Measurements from ENCODE around the gene ADM5.

Gene ADM5

GRCh38 chr19:49680421-49681351, 8.7 kb upstream of the ADM5 start:
- peak; percentile 90 to 98 (median 95) for DNase-seq

DNA sequence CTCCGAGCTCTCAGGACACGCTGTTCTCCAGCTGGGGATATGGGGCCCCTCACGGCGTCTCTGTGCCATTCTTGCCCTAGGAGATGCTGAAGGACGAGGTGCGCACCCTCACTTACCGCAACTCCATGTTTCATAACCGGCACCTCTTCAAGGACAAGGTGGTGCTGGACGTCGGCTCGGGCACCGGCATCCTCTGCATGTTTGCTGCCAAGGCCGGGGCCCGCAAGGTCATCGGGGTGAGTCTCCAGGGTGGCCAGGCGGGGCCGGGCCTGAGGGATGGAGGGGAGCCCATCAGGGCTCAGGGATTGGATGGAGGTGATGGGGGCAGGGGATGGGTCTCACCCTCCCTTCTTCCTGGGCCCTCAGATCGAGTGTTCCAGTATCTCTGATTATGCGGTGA, 7.6 kb upstream of the ADM5 start:
- DNase-seq = no peak

- DNase-seq = no peak
Observed at GRCh38 chr19:49682274-49682673, 7.1 kb upstream of the ADM5 start.

- no peak for DNase-seq
Observed at GRCh38 chr19:49683814-49684250, 5.6 kb upstream of the ADM5 start.

DNA sequence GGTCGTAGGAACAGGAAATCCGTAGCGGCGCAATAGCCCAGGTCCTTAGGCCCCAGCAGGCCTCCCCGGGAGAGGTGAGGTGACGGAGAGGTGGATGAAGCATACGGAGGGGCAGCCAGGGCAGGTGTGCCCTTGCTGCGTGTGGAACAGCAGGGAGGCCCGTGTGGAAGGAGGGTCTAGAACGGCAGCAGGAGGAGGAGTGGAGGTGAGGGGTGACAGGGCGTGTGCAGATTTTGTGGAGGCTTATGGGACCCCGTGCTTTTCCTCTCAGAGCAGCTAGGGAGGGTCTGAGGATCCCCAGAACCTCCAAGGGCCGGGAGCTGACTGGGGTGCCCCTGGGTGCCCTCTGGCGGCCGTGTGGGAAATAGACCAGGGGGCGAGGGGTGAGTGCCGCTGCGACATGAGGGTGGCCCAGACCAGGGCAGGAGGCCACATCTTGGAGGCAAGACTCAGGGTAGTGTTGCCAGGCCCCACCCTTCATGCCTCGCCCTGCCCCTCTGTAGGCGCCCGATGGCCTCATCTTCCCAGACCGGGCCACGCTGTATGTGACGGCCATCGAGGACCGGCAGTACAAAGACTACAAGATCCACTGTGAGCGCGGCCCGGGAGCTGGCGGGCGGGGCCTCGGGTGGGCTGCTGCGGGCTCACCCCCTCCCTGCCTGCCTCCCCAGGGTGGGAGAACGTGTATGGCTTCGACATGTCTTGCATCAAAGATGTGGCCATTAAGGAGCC, 5.0 kb upstream of the ADM5 start:
- peak in 2 of 4 experiments; percentile 36 to 46 for DNase-seq

- DNase-seq = no peak
Observed at GRCh38 chr19:49684983-49685553, 4.3 kb upstream of the ADM5 start.

GRCh38 chr19:49685845-49686332, 3.5 kb upstream of the ADM5 start:
- DNase-seq = no peak

DNA sequence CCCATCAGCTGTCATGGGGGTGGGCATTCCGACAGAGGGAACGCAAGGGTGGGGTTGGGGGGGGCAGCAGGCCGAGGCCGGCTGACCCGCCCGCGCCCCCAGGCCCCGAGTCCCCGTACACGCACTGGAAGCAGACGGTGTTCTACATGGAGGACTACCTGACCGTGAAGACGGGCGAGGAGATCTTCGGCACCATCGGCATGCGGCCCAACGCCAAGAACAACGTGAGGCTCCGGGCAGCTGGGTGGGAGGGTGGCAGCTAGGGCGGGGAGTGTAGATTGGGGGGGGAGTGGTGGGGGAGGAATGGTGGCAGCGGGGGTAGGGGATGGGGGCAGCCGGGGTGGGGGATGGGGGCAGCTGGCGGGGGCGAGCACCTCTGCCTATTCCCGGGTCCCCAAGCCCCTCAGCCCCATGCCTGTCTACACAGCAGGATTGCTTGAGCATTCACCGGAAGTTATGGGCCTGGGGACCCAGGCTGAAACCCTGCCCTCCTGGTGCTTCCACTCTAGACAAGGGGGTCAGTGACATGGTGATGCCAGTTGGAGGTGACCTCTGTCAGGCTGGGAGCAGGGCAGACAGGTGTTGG, 2.8 kb upstream of the ADM5 start:
- no peak for DNase-seq

- no peak for DNase-seq
Observed at GRCh38 chr19:49687150-49687549, 2.2 kb upstream of the ADM5 start.

DNA sequence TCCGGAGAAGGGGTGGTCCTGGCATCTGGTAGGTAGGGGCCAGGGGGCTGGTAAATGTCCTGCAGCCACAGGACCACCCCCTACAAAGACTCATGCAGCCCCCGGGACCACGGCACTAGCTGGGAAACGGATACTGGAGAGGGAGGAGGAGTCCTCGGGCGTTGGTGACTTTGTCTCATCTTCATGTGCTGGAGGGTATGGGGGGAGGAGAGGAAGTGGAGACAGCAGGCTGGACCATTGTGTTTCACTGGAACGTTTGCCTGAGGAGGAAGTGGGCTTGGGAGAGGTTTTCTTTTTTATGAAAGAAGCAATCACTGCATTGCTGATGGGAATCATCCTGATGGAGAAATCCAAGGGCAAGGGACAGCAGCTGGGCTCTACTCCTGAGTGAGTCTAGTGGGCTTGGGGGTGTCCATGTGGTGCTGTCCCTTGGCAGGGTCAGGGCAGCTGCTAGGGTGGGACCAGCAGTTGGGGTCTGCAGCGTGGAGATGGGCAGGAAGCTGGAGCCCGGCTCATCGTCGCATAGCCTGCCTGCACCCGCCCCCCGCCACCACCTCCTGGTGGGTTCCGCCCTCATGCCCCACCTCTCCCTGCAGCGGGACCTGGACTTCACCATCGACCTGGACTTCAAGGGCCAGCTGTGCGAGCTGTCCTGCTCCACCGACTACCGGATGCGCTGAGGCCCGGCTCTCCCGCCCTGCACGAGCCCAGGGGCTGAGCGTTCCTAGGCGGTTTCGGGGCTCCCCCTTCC, 1.7 kb upstream of the ADM5 start:
- DNase-seq = peak; percentile 41 to 73 (median 62)

DNA sequence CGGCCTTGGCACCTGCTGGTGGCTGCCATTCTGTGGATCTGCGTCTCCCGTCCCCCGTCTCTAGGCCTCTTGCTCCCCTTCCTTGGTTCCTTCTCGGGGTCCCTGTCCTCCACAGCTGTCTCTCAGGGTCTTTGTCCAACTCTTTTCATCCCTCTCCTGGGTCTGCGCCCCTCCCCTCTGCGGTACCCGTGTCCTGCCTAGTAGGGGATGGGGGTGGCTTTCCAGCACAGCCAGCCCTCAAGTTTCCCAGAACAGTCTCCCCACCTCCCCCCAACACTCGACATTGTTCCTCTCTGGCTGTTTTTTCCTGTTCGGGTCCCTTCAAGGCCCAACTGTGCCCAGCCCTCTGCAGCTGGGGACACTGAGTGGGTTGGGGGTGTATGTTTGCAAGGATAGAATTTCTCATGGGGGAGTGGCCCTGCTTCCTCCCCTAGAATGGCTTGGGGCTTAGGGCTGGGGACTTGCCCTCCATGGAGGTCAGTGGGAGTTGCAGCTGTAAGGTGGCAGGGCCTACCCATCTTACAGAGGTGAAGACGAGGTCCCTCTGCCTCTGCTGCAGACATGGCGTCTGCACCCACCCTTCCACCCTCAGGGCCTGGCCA, 762 bp upstream of the ADM5 start:
- DNase-seq = no peak

DNA sequence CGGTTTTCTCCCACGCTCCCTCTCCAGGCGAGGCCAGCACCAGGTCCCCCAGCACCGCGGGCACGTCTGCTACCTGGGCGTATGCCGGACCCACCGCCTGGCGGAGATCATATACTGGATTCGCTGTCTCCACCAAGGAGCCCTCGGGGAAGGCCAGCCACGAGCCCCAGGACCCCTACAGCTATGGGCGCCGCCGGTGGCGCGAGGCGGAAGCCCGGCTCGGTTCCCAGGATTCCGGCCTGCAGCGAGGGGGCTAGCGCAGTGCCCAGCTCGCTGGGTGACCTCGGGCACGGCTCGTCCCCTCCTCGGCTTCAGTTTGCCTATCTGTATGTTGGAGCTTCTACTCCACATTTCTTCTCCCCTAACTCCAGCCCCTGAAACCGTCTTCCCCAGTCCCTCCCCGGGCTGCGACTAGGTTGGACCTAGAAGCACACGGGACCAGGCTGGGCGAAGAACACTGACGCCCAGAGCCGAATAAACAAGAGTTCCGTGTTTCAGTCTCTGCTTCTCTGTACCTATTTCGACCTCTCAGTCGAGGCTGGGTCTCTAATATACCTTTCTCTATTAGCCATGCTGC, 773 bp downstream of the ADM5 start:
- DNase-seq = no peak

- DNase-seq = peak in 2 of 4 experiments; percentile 25 to 30
Observed at GRCh38 chr19:49690656-49691242, 1.4 kb downstream of the ADM5 start, which contains the start of gene CPT1C. CPT1C (plus strand) TSS chr19:49691116; CDS start chr19:49692253, 1,137 bp downstream.

- peak in 3 of 4 experiments; percentile 38 to 58 (median 50) for DNase-seq
Observed at GRCh38 chr19:49691243-49692146, 2.1 kb downstream of the ADM5 start.

- no peak for DNase-seq
Observed at GRCh38 chr19:49692147-49692506, 2.7 kb downstream of the ADM5 start.

- DNase-seq = no peak
Observed at GRCh38 chr19:49696115-49696514, 6.7 kb downstream of the ADM5 start.

GRCh38 chr19:49696865-49697264, 7.5 kb downstream of the ADM5 start:
- DNase-seq = no peak

DNA sequence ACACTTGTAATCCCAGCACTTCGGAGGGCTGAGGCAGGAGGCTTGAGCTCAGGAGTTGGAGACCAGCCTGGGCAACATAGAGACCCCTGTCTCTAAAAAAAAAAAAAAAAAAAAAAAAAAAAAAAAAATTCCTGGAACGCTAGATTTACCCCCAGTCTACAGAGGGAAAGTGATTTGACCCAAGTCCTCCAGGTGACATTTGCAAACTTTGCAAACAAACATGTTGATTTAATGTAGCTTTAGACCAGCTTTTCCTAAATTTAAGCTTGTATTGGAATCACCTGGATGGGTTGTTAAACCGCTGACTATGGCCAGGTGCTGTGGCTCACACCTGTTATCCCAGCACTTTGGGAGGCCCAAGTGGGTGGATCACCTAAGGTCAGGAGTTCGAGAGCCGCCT, 10.0 kb downstream of the ADM5 start:
- DNase-seq = no peak

DNA sequence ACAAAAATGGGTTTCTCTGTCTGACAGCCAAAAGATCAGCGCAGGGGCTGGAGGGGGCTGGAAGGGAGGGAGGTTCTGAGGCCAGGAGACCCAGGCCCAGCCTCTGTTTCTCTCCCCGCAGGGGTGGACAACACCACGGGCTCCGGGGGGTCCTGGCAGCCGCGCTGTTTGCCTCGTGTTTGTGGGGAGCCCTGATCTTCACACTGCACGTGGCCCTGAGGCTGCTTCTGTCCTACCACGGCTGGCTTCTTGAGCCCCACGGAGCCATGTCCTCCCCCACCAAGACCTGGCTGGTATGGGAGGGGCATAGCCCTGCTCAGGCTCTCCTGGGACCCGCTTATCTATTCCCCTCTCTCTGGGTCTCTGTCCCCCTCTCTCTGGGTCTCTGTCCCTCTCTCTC, 11.2 kb downstream of the ADM5 start:
- DNase-seq = no peak

Data from suppressor macrophage (primary cell).